IPS-15b (cell line): ENCODE data around the gene INTS14.
"Not testable (repeated sequence)": the region's sequence is repeated elsewhere in the genome, so short reads cannot be mapped to it uniquely, and the experiment has no call there.

ENCODE experiments used
- H3K27me3 ChIP-seq: one replicate; pipeline ENCODE4 v1.6.1; 2013; ENCODE audit warnings: low read length; ENCODE audit not compliant: control insufficient read depth, insufficient read depth
- H3K36me3 ChIP-seq: one replicate; pipeline ENCODE4 v1.6.1; 2013; ENCODE audit warnings: low read length; ENCODE audit not compliant: control insufficient read depth, insufficient read depth
- H3K4me1 ChIP-seq: one replicate; pipeline ENCODE4 v1.6.1; 2013; ENCODE audit warnings: mild to moderate bottlenecking, low read length; ENCODE audit not compliant: control insufficient read depth, insufficient read depth
- H3K4me3 ChIP-seq: one replicate; pipeline ENCODE4 v1.5.1; 2013; ENCODE audit warnings: low read depth, low read length
- H3K9ac ChIP-seq: one replicate; pipeline ENCODE4 v1.6.1; 2013; ENCODE audit warnings: low read depth, mild to moderate bottlenecking, low read length
- H3K9me3 ChIP-seq: one replicate; pipeline ENCODE4 v1.6.1; 2013; ENCODE audit warnings: mild to moderate bottlenecking, low read length; ENCODE audit not compliant: control insufficient read depth, insufficient read depth

Gene INTS14

GRCh38 chr15:65571971-65572370, 39.0 kb downstream of the INTS14 start:
- H3K9ac ChIP-seq, result no peak overlapping the region
- peaks cover 10% of the 10 kb centered on the region for H3K36me3 ChIP-seq
- no peak overlapping the region for H3K4me3 ChIP-seq

GRCh38 chr15:65569728-65570127, 41.2 kb downstream of the INTS14 start:
- no peak overlapping the region for H3K4me3 ChIP-seq
- H3K4me1 ChIP-seq, result no peaks in the 10 kb centered on the region
- peaks cover 12% of the 10 kb centered on the region for H3K36me3 ChIP-seq
- peaks cover 3% of the 10 kb centered on the region for H3K9me3 ChIP-seq
- H3K9ac ChIP-seq, result no peak overlapping the region
- no peaks in the 10 kb centered on the region for H3K27me3 ChIP-seq

More at GRCh38 chr15:65571971-65572370, 39.0 kb downstream of the INTS14 start:
- H3K4me1 ChIP-seq, result no peaks in the 10 kb centered on the region
- no peaks in the 10 kb centered on the region for H3K9me3 ChIP-seq
- H3K27me3 ChIP-seq, result no peaks in the 10 kb centered on the region

GRCh38 chr15:65561934-65562333, 49.0 kb downstream of the INTS14 start:
- Histone ChIP-seq H3K9ac (no peak overlapping the region), H3K9me3 (peaks cover 3% of the 10 kb centered on the region), H3K36me3 (peaks cover 20% of the 10 kb centered on the region), H3K4me1 (no peaks in the 10 kb centered on the region), H3K27me3 (no peaks in the 10 kb centered on the region), H3K4me3 (no peak overlapping the region)

DNA sequence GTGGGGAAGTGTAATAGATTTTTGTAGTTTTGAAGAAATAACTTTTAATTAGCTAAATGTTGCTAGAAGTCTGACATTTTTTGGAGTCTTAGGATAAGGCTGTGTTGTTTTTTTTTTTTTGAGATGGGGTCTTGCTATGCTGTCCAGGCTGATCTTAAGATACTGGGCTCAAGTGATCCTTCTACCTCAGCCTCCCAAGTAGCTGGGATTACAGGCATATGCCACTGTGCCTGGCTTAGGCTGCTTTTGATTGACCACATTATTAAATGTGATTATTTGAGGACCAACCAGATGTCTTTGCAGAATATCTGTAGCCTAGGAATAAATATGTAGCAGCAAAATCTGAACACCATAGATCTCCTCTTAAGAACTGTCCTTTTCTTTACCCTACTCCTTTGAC, 51.0 kb downstream of the INTS14 start:
- Histone ChIP-seq H3K36me3 (peaks cover 28% of the 10 kb centered on the region), H3K27me3 (no peaks in the 10 kb centered on the region), H3K4me1 (no peaks in the 10 kb centered on the region), H3K9ac (no peak overlapping the region), H3K4me3 (no peak overlapping the region), H3K9me3 (no peaks in the 10 kb centered on the region)

DNA sequence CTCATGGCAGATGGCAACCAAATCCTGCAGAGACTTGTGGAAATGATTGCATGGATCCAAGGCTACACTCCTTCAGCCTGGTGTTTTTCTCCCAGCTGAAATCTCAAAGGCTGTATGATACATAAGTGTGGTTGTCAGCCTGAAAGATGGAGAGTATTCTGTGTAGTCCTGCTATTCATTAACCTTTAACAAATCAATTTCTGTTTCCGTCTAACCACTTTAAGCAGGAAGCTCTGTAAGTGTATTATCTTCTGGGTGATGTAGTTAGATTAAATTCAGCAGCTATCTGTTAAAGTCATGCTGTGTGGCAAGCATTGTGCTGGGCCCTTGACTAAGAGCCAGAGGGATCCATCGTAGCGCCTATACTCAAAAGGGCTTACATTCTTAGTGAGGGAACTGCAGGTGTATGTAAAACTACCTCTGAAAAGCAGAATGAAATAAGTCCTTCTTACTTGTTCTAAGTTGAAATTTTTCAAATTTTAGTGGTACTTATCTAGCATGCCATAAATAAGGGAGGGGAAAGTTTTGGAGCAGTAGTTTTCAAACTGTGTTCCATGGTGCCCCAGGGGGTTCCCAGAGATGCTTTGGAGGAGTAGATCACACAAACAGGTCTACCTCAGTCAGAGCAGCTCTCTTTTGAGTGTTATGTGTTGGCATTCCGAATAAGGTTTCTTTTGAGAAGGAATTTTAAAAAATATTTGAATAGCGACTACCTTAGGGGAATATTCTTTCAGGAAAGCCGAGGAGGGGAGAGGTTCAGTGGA, 51.8 kb downstream of the INTS14 start:
- Histone ChIP-seq H3K36me3 (peaks cover 21% of the 10 kb centered on the region), H3K9ac (no peak overlapping the region), H3K4me1 (no peaks in the 10 kb centered on the region), H3K9me3 (no peaks in the 10 kb centered on the region), H3K27me3 (no peaks in the 10 kb centered on the region), H3K4me3 (no peak overlapping the region)

- Histone ChIP-seq H3K4me1 (no peaks in the 10 kb centered on the region), H3K9me3 (no peaks in the 10 kb centered on the region), H3K36me3 (peaks cover 14% of the 10 kb centered on the region), H3K9ac (no peak overlapping the region), H3K27me3 (no peaks in the 10 kb centered on the region), H3K4me3 (no peak overlapping the region)
Measured at GRCh38 chr15:65558336-65558735, 52.6 kb downstream of the INTS14 start.

DNA sequence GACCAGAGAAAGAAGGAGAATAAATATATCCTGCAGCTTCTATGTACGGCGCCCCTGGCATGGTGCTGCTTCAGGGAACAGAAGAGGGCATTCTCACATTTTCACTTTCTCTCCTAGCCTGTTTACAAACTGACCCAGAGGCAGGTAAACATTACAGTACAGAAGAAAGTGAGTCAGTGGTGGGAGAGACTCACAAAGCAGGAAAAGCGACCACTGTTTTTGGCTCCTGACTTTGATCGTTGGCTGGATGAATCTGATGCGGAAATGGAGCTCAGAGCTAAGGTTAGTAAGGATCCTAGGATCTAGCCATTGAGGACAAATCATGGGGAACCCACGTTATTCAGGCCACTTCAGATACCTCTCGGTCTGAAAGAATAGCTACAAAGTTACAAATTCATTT, 54.3 kb downstream of the INTS14 start:
- H3K9me3 ChIP-seq, result no peaks in the 10 kb centered on the region
- H3K27me3 ChIP-seq, result no peaks in the 10 kb centered on the region
- no peak overlapping the region for H3K4me3 ChIP-seq
- H3K4me1 ChIP-seq, result no peaks in the 10 kb centered on the region
- H3K9ac ChIP-seq, result no peak overlapping the region
- peaks cover 14% of the 10 kb centered on the region for H3K36me3 ChIP-seq

DNA sequence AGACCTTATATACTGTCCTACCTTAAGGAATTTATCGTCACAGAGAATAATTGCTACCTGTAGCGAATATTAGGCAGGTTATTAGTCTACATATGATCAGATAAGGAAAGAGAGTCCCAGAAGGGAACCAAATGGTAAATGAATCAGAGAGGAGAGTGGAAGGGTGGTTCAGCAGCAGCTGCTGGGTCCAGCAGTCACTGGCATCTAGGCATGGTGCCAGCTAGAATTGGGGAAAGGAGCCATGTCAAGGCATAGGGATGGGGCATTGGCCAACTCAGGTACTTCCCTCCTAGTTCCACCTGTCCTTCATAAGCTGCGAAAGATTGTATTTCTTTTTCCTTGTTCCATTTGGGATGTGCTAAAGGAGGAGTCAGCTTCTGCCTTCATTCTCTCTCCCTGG, 57.2 kb downstream of the INTS14 start:
- Histone ChIP-seq H3K4me1 (peaks cover 6% of the 10 kb centered on the region), H3K27me3 (no peaks in the 10 kb centered on the region), H3K36me3 (peaks cover 9% of the 10 kb centered on the region), H3K9ac (no peak overlapping the region), H3K9me3 (no peaks in the 10 kb centered on the region), H3K4me3 (no peak overlapping the region)

DNA sequence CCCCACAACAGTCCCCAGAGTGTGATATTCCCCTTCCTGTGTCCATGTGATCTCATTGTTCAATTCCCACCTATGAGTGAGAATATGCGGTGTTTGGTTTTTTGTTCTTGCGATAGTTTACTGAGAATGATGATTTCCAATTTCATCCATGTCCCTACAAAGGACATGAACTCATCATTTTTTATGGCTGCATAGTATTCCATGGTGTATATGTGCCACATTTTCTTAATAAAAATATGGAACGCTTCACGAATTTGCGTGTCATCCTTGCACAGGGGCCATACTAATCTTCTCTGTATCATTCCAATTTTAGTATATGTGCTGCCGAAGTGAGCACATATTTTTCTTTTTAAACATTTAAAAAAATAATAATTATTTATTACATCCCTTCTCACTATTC, 58.1 kb downstream of the INTS14 start:
- H3K36me3 ChIP-seq, H3K9ac ChIP-seq, H3K4me1 ChIP-seq, H3K4me3 ChIP-seq, H3K9me3 ChIP-seq, H3K27me3 ChIP-seq: not testable (repeated sequence)

DNA sequence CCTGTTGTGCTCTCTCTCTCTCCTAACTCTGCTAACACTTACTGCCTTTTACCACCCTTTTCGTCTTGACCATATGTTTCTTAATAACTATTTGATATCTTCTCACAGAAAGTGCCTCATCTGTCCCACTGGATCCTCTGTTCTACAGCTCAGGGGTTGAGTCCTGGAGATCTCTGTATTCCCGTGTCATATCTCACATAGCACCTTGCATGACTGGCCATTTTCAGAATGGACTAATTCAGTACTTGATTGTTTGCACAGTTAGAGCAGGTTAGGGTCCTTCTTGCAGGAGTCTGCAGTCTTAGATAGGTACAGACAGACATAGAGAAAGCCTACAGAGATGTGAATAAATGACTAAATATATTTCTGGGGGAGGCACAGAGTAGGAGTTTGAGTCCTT, 59.7 kb downstream of the INTS14 start:
- H3K4me1 ChIP-seq, result peaks cover 6% of the 10 kb centered on the region
- no peak overlapping the region for H3K9ac ChIP-seq
- H3K27me3 ChIP-seq, result no peaks in the 10 kb centered on the region
- no peaks in the 10 kb centered on the region for H3K9me3 ChIP-seq
- peaks cover 6% of the 10 kb centered on the region for H3K36me3 ChIP-seq
- H3K4me3 ChIP-seq, result no peak overlapping the region

GRCh38 chr15:65550681-65551098, 60.2 kb downstream of the INTS14 start:
- Histone ChIP-seq H3K9ac (no peak overlapping the region), H3K4me3 (no peak overlapping the region), H3K27me3 (no peaks in the 10 kb centered on the region), H3K9me3 (no peaks in the 10 kb centered on the region), H3K4me1 (peaks cover 6% of the 10 kb centered on the region), H3K36me3 (peaks cover 6% of the 10 kb centered on the region)

GRCh38 chr15:65549288-65549687, 61.6 kb downstream of the INTS14 start:
- not testable (repeated sequence) for H3K27me3 ChIP-seq, H3K4me1 ChIP-seq, H3K36me3 ChIP-seq, H3K9me3 ChIP-seq, H3K9ac ChIP-seq, H3K4me3 ChIP-seq
